NCI-H1048 (cell line): ENCODE measurements around the gene PCIF1.
"Not testable (repeated sequence)": the region's sequence is repeated elsewhere in the genome, so short reads cannot be mapped to it uniquely, and the experiment has no call there.

ENCODE experiments used
- DNase-seq: peaks from one replicate; lab custom pipeline; 2025; lab: John Stamatoyannopoulos, UW

PCIF1 gene

DNA sequence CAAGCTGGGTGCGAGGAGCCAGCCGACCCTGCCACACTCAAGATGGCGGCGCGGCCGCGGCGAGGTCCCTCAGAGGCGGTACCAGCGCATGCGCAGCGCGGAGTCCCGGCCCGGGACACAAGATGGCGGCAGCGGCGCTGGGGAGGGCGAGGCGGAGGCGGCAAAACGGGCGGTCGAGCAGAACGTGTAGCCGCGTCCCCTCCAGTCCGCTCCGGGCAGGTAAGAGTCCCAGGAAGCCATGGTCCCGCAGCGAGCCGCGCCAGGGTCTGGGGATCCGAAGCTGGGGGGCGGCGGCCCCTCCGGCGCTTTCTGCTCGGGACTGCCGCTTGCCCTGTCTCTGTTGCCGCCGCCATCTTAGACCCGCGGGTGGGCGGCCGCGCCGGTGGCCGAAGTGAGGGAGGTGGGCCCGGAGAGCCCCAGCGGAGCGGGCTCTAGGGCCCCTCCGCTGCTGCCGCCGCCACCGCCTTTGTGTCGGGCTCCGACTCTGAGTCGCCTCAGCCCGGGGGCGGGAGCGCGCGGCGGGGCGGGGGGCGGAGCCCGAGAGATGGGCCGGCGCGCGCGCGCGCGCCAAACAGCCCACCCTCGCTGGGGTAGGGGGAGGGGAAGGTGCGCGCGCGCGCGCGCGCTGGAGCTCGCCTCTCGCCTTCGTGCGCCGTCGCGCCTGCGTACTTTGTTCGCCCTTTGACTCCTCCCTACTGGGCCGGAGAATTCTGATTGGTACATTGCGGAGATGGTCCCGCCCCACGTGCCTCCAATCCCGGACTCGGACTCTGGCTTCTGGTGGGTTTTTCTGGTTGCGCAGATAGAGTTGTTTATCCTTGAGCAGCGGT is at the start of gene PCIF1:
Gene PCIF1, plus strand, starts transcription at position 98 of the 830 bp plus-strand sequence. CDS start 4,317 bp downstream, outside the sequence.
- peak; percentile 90 for DNase-seq

DNA sequence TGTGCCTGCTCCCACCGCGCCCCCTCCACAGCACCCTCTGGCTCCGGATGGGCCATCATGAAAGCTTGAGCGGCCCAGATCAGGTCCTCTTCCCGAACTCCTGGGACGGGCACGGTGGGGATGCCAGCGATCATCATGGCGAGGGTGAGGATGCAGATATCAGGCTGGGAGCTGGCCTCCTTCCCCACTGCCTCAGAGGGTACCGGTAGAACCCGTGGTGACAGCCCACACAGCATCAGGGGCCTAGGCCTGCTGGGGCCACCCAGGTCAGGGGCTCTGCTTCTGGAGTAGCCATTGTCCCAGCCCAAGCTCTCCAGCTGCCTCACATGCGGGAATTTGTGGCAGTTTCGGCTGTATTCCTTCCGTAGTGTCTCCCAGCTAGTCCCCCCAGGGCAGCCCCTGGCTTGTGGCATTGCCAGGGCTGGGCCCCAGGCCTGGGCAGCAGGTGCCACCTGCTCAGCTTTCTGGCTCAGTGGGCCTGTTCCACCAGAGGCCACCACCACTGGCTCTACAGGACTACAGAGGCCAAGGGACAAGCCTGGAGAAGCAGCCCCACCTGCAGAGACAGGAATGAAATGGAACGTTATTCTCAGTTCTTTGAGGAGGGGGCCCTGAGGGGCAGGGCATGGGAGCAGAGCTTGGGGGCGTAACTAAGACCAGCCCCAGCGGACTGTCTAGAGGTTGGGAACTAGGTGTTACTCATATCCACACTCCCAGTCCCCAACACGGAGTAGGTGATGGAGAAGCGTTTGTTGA is 47.7 kb upstream of the PCIF1 start:
- no peak for DNase-seq

DNA sequence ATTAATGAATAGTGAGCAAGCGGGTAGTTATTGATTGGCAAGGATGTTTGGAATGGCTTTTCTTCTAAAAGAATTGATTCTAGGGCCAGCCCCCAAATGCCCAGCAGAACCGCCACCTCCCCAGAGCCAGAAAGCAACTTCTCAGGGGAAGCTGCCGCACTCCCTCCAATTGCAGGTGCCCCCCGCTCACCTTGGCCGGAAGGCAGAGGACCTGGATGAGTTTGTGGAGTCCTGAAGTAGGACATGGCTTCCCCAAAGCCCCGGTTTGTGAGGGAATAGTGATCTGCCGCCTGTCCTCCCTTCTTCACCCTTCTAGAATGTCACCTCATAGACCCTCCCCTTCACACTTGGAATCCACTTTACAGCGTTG is 47.2 kb upstream of the PCIF1 start, which contains the start of gene SPATA25:
Gene SPATA25, minus strand, starts transcription at position 277 of the 370 bp plus-strand sequence. Its CDS starts 32 bp downstream, at position 245.
- DNase-seq, result no peak

DNA sequence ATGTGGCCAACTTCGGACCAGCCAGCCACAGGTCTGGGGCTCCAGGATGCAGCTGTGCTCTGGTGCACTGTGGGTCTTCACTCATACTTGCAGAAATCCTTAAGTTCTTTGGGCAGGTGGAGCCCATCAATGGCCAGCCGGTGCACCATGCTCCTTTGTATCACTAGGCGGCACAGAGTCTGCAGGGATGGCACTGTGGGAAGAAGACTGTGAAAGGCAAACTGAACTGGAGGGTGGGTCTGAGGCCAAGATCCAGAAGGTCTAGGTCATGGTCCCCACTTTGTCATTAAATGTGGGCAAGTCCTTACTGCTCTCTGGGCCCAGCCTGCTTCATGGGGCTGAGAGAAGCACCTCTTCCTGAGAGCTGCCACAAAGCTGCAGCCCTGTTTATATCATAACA is 45.8 kb upstream of the PCIF1 start:
- no peak for DNase-seq

- no peak for DNase-seq
Observed at GRCh38 chr20:45890077-45890984, 44.2 kb upstream of the PCIF1 start.

DNA sequence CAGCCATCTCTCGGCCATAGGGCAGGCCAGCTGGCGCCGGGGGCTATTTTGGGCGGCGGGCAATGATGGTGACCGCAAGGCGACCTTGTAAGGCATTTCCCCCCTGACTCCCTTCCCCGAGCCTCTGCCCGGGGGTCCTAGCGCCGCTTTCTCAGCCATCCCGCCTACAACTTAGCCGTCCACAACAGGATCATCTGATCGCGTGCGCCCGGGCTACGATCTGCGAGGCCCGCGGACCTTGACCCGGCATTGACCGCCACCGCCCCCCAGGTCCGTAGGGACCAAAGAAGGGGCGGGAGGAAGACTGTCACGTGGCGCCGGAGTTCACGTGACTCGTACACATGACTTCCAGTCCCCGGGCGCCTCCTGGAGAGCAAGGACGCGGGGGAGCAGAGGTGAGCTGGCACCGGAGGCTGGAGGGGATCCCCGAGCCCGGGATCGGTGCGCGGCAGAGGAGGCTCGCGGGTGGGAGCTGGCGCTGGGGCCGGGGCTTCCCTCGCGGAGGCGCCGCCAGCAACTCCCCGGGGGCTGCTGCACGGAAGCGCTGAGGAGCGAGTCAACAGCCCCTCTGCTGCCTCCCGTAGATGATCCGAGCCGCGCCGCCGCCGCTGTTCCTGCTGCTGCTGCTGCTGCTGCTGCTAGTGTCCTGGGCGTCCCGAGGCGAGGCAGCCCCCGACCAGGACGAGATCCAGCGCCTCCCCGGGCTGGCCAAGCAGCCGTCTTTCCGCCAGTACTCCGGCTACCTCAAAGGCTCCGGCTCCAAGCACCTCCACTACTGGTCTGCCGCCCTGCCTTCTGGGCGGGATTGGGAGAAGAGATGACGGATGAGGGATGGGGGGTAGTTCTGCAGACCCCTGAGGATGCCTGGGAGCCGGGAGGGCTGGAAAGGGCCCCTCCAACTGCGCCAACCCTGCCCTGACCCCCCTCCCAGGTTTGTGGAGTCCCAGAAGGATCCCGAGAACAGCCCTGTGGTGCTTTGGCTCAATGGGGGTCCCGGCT is 43.2 kb upstream of the PCIF1 start, which contains the start of the genes CTSA and NEURL2:
Gene CTSA, plus strand, starts transcription at position 351 of the 999 bp plus-strand sequence. Its CDS starts 234 bp downstream, at position 585.
Gene NEURL2, minus strand, starts transcription at position 224 of the 999 bp plus-strand sequence. Its CDS starts 217 bp downstream, at position 7.
- peak; percentile 31 for DNase-seq

- no peak for DNase-seq
Observed at GRCh38 chr20:45892049-45892825, 42.2 kb upstream of the PCIF1 start.

GRCh38 chr20:45892828-45893500 is 41.5 kb upstream of the PCIF1 start:
- no peak for DNase-seq

- DNase-seq, result no peak
Observed at GRCh38 chr20:45893831-45894230, 40.7 kb upstream of the PCIF1 start.

DNA sequence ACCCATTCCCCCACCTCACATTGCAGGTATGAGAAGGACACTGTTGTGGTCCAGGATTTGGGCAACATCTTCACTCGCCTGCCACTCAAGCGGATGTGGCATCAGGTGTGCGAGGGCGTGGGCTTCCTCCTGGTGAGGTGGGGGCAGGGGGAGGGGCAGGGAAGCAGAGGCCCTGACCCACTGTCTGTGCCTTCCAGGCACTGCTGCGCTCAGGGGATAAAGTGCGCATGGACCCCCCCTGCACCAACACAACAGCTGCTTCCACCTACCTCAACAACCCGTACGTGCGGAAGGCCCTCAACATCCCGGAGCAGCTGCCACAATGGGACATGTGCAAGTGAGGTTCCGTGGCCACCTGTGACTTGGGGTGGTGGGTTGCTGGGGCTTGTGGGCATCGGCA is 39.7 kb upstream of the PCIF1 start:
- DNase-seq, result no peak

DNA sequence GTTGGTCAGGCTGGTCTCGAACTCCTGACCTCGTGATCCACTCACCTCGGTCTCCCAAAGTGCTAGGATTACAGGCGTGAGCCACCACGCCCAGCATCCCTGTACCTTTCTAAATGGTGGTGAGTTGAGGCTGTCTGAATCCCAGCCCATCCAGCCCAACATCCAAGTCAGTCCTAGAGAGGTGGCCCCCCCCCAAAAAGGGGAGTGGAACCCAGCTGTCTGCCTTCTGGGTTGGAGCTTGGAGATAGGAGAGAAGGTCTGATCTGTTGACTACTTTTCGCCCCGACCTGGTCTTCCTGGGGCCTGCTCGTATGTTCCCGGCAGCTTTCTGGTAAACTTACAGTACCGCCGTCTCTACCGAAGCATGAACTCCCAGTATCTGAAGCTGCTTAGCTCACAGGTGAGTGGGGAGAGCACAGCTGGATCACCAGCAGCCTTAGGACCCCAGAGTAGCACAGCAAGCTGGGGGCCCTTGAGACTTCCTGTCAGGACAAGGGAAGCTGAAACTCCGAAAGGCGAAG is 37.8 kb upstream of the PCIF1 start:
- DNase-seq, result no peak

DNA sequence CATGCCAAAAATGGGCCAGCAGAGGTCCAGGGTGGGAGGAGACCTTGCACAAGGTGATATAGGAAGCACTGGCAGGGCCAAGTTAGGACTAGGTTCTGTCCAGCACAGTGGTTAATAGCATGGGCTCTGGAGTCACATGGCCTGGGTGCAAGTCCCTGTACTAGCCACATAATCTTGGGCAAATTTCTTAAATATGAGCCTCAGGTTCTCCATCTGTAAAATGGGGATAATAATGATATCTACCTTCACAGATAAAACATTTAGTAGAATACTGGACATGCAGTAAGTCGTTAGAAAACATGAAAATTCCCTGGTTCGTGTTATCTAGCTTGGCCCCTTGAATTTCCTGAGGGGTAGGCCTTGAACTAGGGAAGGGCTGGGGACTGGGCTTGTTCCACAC is 37.2 kb upstream of the PCIF1 start:
- no peak for DNase-seq

- DNase-seq, result no peak
Observed at GRCh38 chr20:45897692-45898091, 36.8 kb upstream of the PCIF1 start.

GRCh38 chr20:45898285-45898684 is 36.2 kb upstream of the PCIF1 start:
- no peak for DNase-seq

DNA sequence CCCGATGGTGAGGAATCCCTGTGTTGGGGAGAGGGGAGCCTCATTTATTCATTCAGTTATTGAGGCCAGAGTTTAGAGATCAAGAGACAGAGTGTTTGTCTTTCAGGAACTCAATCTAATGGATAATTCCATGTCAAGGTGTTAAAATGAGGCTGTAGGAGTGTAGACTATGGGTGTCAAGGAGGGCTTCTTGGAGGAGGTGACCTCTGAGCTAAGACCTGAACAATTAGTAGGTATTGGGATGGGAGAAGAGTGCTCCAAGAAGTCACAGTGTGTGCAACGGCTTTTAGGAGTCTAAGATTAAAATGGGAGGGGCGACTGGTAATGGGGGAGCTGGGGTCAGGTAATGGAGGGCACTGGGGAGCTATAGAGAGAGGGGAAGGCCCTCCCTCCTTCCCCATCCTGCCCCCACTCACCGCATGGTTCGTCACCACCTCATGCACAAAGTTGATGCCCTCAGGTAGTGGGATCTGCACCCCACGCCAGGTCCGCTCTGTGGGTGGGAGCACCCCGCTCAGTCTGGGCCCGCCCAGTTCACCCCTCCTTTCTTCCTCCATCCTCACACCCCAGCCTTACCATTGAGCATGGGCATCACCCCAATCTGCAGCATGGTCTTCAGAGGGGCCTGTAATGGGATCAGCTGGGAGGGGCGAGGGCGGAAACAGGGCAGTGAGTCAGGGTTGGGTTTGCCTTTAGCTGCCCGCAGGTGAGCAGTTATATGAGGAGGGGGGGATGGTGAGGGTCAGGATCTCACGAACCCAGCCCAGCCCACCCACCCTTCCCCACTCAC is 35.2 kb upstream of the PCIF1 start:
- DNase-seq, result no peak

DNA sequence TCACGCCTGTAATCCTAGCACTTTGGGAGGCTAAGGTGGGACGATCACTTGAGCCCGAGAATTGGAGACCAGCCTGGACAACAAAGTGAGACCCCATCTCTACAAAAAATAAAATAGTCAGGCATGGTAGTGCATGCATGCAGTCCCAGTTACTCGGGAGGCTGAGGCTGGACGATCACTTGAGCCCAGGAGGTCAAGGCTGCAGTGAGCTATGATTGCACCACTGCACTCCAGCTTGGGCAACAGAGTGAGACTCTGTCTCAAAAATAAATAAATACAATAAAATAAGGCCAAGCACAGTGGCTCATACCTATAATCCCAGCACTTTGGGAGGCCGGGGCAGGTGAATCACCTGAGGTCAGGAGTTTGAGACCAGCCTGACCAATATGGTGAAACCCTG is 33.2 kb upstream of the PCIF1 start:
- DNase-seq, result not testable (repeated sequence)

DNA sequence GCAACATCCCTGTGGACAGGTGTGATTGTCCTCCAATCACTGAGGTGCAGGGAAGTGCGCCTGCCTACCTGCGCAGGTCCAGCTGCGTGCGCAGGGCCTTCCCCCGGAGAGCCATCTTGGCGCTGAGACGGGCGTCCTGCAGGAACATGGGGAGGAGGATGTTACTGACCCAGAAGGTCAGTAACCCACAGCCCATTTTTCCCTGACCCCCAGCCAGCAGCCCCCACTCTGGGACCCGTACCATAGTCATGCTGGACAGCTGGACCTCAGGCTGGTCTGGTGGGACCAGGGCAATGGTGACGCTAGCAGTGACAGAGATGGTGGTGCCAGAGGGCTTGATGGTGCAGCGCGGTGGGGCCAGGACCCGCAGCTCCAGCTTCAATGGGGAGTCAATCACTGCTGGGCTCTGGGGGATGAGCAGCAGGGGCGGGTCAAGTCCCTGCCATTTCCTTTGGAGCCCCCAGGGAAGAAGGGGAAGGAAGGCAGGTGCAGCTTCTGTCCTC is 32.2 kb upstream of the PCIF1 start:
- DNase-seq, result no peak
